Measurements from ENCODE around the gene RASAL2. TPM values are rescaled to one million over a fixed set of nuclear protein-coding genes. Genes with fewer than 3 reads are reported as not detected.

RASAL2 gene
- total RNA-seq, 2 experiments from 2014 or later, result not detected

DNA sequence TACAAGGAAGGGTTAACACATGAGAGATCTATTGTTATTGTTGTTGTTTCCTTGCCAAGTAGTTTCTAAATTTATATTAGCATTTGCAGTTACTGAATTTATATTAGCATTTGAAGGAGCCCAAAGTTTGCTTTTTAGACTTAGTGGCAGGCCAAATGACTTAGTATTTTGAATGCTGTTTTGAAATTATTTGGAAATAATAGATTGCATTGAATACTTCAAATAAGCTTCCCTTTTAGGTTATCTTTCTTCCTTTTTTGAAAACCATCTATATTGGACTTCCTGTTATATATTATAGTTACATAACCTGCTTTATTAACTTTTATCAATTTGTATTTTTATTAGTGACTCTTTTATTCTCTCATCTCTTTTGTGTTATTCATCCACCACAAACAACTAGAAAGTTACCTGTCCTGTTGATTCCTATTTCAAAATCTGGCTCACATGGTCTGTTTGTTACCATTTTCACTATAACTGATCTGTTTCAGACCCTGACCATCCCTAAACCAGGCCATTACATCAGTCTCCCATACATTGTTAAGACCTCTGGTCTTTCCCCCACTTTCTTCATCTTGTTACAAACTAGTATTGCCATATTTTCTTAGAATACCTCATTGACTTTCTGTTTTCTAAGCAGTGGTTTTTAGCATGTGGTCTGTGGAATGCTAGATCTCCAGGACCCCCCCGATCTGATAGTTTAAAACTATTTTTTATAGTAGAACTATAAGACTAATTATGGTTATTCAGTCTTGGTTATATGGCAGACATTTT lies 185.2 kb downstream of the RASAL2 start:
- no peak overlapping the region for H3K4me3 Mint-ChIP-seq
- ATAC-seq (no peak), DNase-seq (no peak)
- H3K4me1 Mint-ChIP-seq, result no peaks in the 10 kb centered on the region
- ChIA-PET POLR2A (no interaction called here), CTCF (no interaction called here)
- no peaks in the 10 kb centered on the region for H3K27me3 Mint-ChIP-seq
- no peaks in the 10 kb centered on the region for H3K36me3 Mint-ChIP-seq (ENCODE audit: low read depth)
- no peak overlapping the region for H3K27ac Mint-ChIP-seq
- intact Hi-C loops (cut with DNase I, micrococcal nuclease), result no loop called here
- no peaks in the 10 kb centered on the region for H3K9me3 Mint-ChIP-seq (ENCODE audit: low read depth)

DNA sequence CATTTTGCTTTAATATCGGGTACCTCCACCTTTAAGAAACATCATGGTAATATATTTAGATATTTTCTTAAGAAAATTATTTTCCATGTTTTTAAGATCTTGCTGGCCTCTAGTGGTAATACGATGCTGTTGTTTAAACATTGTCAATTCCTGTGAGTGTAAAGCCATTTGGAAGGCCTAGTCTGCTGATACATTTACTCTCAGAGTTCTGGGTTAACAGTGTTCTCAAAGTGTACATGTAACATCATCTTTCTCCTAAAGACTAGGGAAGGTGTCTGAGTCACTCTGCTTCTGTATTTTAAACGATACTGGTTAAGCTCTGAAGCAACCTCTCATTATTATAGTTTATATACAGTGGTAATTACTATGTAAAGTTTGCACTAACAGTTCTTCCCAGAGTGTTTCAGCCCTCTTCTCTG lies 189.1 kb downstream of the RASAL2 start:
- ChIA-PET CTCF (no interaction called here), POLR2A (no interaction called here)
- Mint-ChIP-seq H3K27ac (no peak overlapping the region), H3K9me3 (ENCODE audit: low read depth) (no peaks in the 10 kb centered on the region), H3K27me3 (no peaks in the 10 kb centered on the region), H3K4me3 (no peak overlapping the region), H3K4me1 (no peaks in the 10 kb centered on the region), H3K36me3 (ENCODE audit: low read depth) (no peaks in the 10 kb centered on the region)
- DNase-seq, result no peak
- no peak for ATAC-seq
- intact Hi-C loops (cut with DNase I, micrococcal nuclease), result loop anchor here in 1 of 2 experiments (5.0 kb wide), 1 partner anchor 251 kb away; no protein-coding TSS in a partner anchor

DNA sequence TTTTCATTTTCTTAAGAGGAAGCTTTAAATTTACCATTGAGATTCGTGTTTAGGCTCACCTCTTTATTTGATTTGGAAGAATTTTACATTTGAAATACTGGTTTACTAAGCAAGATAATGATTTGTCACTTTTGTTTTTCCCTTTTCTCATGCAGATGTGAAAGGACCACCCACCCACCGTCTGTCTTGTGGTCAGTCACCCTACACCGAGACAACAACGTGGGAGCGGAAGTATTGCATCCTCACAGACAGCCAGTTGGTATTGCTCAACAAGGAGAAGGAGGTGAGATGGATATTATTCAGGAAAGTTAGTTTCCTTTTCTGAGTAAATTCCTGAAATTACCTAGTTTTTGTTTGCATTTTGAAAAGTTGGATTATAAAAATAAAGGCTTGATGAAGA lies 189.5 kb downstream of the RASAL2 start:
- DNase-seq, result no peak
- Mint-ChIP-seq H3K4me3 (no peak overlapping the region), H3K27ac (no peak overlapping the region), H3K36me3 (ENCODE audit: low read depth) (no peaks in the 10 kb centered on the region), H3K4me1 (no peaks in the 10 kb centered on the region), H3K9me3 (ENCODE audit: low read depth) (no peaks in the 10 kb centered on the region), H3K27me3 (no peaks in the 10 kb centered on the region)
- POLR2A ChIA-PET, result no interaction called here
- CTCF ChIA-PET, result interaction anchor here (1.4 kb wide), 1 partner anchor 27 kb away, joined by 4 read pairs; no protein-coding TSS in a partner anchor
- intact Hi-C loops (cut with DNase I, micrococcal nuclease), result loop anchor here in 1 of 2 experiments (5.0 kb wide), 1 partner anchor 251 kb away; no protein-coding TSS in a partner anchor
- no peak for ATAC-seq

DNA sequence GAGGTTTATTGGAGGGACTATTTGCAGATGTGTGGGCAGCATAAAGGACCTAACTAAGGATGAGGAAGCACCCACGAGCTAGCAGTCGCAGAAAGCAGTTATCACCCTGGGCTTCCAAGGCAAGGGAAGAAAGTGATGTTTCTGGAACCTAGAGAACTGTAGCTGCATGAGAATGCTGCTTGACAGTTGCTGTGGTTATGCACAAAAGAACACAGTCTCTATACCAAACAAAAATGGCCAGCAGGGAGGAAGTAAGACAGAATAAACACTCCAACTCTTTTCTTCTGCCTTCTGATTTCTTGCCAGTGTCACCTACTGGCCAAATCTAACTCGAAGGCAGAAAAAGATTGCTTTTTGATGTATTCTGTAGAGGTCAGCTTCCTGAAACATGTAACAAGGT lies 190.2 kb downstream of the RASAL2 start:
- no peaks in the 10 kb centered on the region for H3K36me3 Mint-ChIP-seq (ENCODE audit: low read depth)
- no peaks in the 10 kb centered on the region for H3K4me1 Mint-ChIP-seq
- no peak for ATAC-seq
- no peak for DNase-seq
- H3K27ac Mint-ChIP-seq, result no peak overlapping the region
- intact Hi-C loops (cut with DNase I, micrococcal nuclease), result loop anchor here in 1 of 2 experiments (5.0 kb wide), 1 partner anchor 252 kb away; no protein-coding TSS in a partner anchor
- H3K27me3 Mint-ChIP-seq, result peaks cover 2% of the 10 kb centered on the region
- ChIA-PET POLR2A (no interaction called here), CTCF (interaction anchor here (1.4 kb wide), 1 partner anchor 27 kb away, joined by 4 read pairs; no protein-coding TSS in a partner anchor)
- no peak overlapping the region for H3K4me3 Mint-ChIP-seq
- H3K9me3 Mint-ChIP-seq (ENCODE audit: low read depth), result no peaks in the 10 kb centered on the region

DNA sequence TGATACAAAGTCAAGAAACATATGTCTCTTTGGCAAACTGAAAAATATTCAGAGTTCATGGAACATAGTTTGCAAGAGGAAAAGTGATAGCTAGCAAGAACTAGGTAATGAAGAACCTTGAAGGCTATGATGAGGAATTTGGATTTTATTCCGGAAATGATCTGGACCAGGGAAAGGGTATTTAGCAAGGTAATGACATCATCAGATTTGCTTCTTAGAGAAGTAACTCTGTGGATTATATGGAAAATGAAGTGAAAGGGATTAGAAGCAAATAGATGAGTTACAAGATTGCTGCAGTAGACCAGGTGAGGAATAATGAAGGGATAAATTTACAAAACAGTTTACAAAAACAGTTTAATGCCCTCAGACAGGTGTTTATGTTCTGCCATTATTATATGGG lies 197.3 kb downstream of the RASAL2 start:
- DNase-seq, result no peak
- ATAC-seq, result no peak
- Mint-ChIP-seq H3K9me3 (ENCODE audit: low read depth) (no peaks in the 10 kb centered on the region), H3K36me3 (ENCODE audit: low read depth) (no peaks in the 10 kb centered on the region), H3K27me3 (peaks cover 9% of the 10 kb centered on the region), H3K4me1 (no peaks in the 10 kb centered on the region), H3K27ac (no peak overlapping the region), H3K4me3 (no peak overlapping the region)
- intact Hi-C loops (cut with DNase I, micrococcal nuclease), result no loop called here
- POLR2A ChIA-PET, result no interaction called here
- CTCF ChIA-PET, result no interaction called here

DNA sequence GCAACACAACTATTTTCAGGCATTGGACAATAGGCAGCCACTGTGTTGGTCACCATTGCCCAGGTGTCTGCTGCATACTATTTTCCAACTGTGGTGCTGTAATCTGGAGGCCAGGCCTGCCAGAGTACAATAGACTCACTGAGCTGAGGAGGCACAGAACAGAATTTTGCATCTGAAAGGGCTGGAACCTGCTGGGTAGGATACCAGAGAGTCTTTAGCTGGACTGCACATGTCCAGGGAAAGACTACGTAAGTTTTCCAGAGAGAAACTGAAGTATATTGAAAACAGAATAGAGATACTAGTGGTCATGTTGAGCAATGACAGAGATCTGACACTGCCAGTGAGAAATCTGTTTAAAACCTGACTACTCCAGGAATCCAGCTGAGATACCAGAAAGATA lies 200.8 kb downstream of the RASAL2 start:
- no peak overlapping the region for H3K4me3 Mint-ChIP-seq
- DNase-seq (no peak), ATAC-seq (no peak)
- H3K27ac Mint-ChIP-seq, result no peak overlapping the region
- H3K36me3 Mint-ChIP-seq (ENCODE audit: low read depth), result no peaks in the 10 kb centered on the region
- intact Hi-C loops (cut with DNase I, micrococcal nuclease), result no loop called here
- POLR2A ChIA-PET, result no interaction called here
- CTCF ChIA-PET, result no interaction called here
- H3K9me3 Mint-ChIP-seq (ENCODE audit: low read depth), result no peaks in the 10 kb centered on the region
- H3K27me3 Mint-ChIP-seq, result peaks cover 9% of the 10 kb centered on the region
- no peaks in the 10 kb centered on the region for H3K4me1 Mint-ChIP-seq

DNA sequence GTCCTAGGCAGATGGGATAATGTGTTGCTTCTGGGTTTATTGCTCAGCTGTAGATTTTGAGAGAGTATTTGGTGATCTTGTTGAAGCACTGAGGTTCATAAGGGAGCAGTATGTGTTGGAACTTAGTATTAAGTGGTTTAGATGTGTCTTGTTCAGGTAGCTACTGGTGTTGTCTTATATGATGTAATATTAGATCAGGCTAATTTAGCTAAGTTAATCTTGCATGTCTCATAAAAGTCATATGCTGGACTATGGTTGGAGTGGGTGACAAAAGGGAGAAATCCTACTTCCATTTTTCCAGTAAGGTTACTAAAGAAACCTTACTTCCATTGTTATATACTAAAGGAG lies 206.4 kb downstream of the RASAL2 start:
- Mint-ChIP-seq H3K4me1 (no peaks in the 10 kb centered on the region), H3K27me3 (peaks cover 6% of the 10 kb centered on the region), H3K9me3 (ENCODE audit: low read depth) (no peaks in the 10 kb centered on the region), H3K4me3 (no peak overlapping the region), H3K36me3 (ENCODE audit: low read depth) (no peaks in the 10 kb centered on the region), H3K27ac (no peak overlapping the region)
- no peak for ATAC-seq
- intact Hi-C loops (cut with DNase I, micrococcal nuclease), result loop anchor here in 1 of 2 experiments (10.0 kb wide), 1 partner anchor 704 kb away; no protein-coding TSS in a partner anchor
- ChIA-PET POLR2A (no interaction called here), CTCF (interaction anchor here (0.5 to 3.7 kb wide), 13 partner anchors 8 to 468 kb away, joined by 3 to 41 read pairs (median 4); no protein-coding TSS in a partner anchor)
- no peak for DNase-seq

DNA sequence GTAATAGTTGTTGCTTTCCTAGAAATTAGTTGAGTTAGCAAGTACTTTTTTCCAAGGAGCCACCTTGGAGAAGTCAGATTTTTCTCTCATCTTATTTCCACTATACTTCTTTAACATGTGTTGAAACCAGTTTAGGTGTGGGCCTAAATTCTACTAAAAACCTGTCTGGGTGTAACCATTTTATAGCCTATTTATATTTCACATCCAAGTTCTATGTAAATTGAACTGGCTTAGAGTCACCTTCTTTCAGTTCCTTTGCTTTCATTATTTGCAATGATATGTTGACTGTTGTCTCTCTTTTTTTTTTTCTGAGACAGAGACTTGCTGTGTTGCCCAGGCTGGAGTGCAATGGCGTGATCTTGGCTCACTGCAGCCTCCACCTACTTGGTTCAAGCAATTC lies 207.2 kb downstream of the RASAL2 start:
- CTCF ChIA-PET, result interaction anchor here (2.4 to 3.7 kb wide), 3 partner anchors 7 to 200 kb away, joined by 11 to 41 read pairs (median 14); no protein-coding TSS in a partner anchor
- ATAC-seq, result no peak
- Mint-ChIP-seq H3K4me1 (no peaks in the 10 kb centered on the region), H3K9me3 (ENCODE audit: low read depth) (no peaks in the 10 kb centered on the region), H3K27me3 (peaks cover 6% of the 10 kb centered on the region), H3K36me3 (ENCODE audit: low read depth) (no peaks in the 10 kb centered on the region), H3K4me3 (no peak overlapping the region), H3K27ac (no peak overlapping the region)
- no peak for DNase-seq
- intact Hi-C loops (cut with DNase I, micrococcal nuclease), result loop anchor here in 1 of 2 experiments (10.0 kb wide), 1 partner anchor 704 kb away; no protein-coding TSS in a partner anchor
- POLR2A ChIA-PET, result no interaction called here

DNA sequence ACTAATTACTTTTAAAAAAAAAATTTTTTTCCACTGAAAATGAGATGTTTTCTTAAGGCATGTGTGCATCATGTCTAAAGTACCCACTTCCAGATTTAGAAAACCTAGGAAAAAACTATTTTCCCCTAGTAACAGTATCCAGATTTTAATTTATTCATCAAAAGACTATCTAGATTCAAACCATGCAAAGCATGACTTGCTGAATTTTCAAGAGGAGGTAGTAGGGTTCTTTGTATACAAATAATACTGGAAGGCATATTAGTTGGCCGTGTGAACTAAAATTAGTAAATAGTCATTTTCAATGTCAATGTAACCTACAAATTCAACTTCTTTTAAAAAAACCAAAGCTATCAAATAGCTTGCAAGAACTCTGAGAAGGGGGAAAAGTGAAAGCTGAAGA lies 213.4 kb downstream of the RASAL2 start:
- Mint-ChIP-seq H3K4me3 (no peak overlapping the region), H3K4me1 (no peaks in the 10 kb centered on the region), H3K27ac (no peak overlapping the region), H3K36me3 (ENCODE audit: low read depth) (no peaks in the 10 kb centered on the region), H3K9me3 (ENCODE audit: low read depth) (no peaks in the 10 kb centered on the region), H3K27me3 (peaks cover 10% of the 10 kb centered on the region)
- DNase-seq (no peak), ATAC-seq (no peak)
- intact Hi-C loops (cut with DNase I, micrococcal nuclease), result loop anchor here in 1 of 2 experiments (10.0 kb wide), 1 partner anchor 698 kb away; no protein-coding TSS in a partner anchor
- POLR2A ChIA-PET, result no interaction called here
- CTCF ChIA-PET, result interaction anchor here (2.3 kb wide), 1 partner anchor 7 kb away, joined by 14 read pairs; no protein-coding TSS in a partner anchor

DNA sequence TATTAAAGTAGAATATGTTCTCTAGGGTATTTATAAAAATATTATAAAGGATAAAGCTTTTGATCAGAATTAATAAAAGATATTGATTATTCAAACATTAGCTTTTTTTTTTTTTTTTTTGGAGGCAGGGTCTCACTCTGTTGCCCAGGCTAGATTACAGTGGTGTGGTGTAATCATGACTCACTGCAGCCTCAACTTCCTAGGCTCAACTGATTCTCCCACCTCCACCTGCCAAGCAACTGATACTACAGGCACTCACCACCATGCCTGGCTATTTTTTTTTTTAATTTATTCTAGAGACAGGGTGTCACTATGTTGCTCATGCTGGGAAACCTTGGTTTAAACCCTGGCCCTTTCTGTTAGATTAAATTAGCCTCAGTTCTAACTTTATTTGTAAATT lies 214.5 kb downstream of the RASAL2 start:
- POLR2A ChIA-PET, result no interaction called here
- Mint-ChIP-seq H3K27me3 (peaks cover 10% of the 10 kb centered on the region), H3K36me3 (ENCODE audit: low read depth) (no peaks in the 10 kb centered on the region), H3K4me1 (no peaks in the 10 kb centered on the region), H3K27ac (no peak overlapping the region), H3K4me3 (no peak overlapping the region), H3K9me3 (ENCODE audit: low read depth) (no peaks in the 10 kb centered on the region)
- intact Hi-C loops (cut with DNase I, micrococcal nuclease), result loop anchor here in 1 of 2 experiments (10.0 kb wide), 1 partner anchor 696 kb away; no protein-coding TSS in a partner anchor
- ATAC-seq (no peak), DNase-seq (no peak)
- CTCF ChIA-PET, result interaction anchor here (2.3 kb wide), 1 partner anchor 9 kb away, joined by 14 read pairs; no protein-coding TSS in a partner anchor

DNA sequence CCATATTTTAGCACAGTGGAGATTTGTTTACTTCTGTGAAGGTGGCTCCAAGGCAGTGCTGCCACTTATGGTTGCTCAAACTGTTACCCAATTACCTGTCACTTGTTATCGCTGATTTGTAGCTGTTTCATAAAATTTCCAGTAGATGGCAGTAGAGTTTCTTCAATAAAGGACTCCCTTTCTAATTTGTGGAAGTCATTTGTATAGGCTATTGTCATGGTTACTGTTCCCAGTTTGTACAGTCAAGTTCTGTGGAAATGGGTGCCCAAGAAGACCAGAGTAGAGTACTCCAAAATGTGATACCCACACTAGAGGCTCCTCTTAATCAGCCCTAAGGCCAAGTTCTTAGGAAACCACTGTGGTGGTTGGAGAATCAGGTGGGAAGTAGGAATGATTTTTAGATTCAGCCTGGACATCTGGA lies 216.8 kb downstream of the RASAL2 start:
- POLR2A ChIA-PET, result interaction anchor here (0.6 kb wide), 1 partner anchor 450 kb away, joined by 4 read pairs; no protein-coding TSS in a partner anchor
- no peak overlapping the region for H3K27ac Mint-ChIP-seq
- ATAC-seq (peak; percentile 49), DNase-seq (no peak)
- CTCF ChIA-PET, result interaction anchor here (0.9 to 5.3 kb wide), 14 partner anchors 10 to 1586 kb away, joined by 3 to 41 read pairs (median 4); no protein-coding TSS in a partner anchor
- H3K36me3 Mint-ChIP-seq (ENCODE audit: low read depth), result no peaks in the 10 kb centered on the region
- H3K9me3 Mint-ChIP-seq (ENCODE audit: low read depth), result no peaks in the 10 kb centered on the region
- intact Hi-C loops (cut with DNase I, micrococcal nuclease), result loop anchor here (2.0 kb wide), 3 partner anchors 190 to 442 kb away; no protein-coding TSS in a partner anchor
- no peak overlapping the region for H3K4me3 Mint-ChIP-seq
- no peaks in the 10 kb centered on the region for H3K4me1 Mint-ChIP-seq
- H3K27me3 Mint-ChIP-seq, result peaks cover 8% of the 10 kb centered on the region
